GM19397 (cell line): ENCODE results near the gene PIGN.
"Not testable (repeated sequence)": the region's sequence is repeated elsewhere in the genome, so short reads cannot be mapped to it uniquely, and the experiment has no call there.

ENCODE experiments used
- ATAC-seq: cut with Tn5 transposase; IDR thresholded peaks from one replicate; pipeline ENCODE4 v1.9.1; 2021; ENCODE audit warnings: mild to moderate bottlenecking, moderate library complexity; ENCODE audit not compliant: unreplicated experiment

PIGN gene

GRCh38 chr18:62066102-62066818 is 120.6 kb downstream of the PIGN start:
- no peak for ATAC-seq

DNA sequence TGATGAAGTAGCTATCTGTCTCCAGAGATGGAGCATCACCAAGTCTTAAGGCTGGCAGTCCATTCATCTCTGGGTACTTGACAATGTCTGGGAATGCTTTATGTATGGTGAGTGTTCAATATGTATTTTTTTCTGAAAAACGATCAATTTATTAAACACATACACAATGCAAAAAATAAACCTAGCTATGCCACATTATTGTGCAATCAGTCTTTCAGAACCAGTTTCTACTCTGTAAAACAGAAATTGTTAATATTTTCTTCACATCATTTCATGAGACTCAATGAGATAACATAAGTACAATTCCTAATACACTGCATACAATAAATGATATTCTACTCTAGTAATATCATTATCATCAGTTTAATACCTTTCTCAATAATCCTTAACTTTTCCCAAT is 122.5 kb downstream of the PIGN start:
- ATAC-seq = no peak

- ATAC-seq = no peak
These were observed 124.9 kb downstream of the PIGN start for GRCh38 chr18:62061821-62062478.

GRCh38 chr18:62060820-62061219 is 126.0 kb downstream of the PIGN start:
- ATAC-seq = no peak

GRCh38 chr18:62054929-62055498 is 131.8 kb downstream of the PIGN start:
- ATAC-seq = no peak

GRCh38 chr18:62048279-62048678 is 138.6 kb downstream of the PIGN start:
- no peak for ATAC-seq

- ATAC-seq = no peak
These were observed 141.5 kb downstream of the PIGN start for GRCh38 chr18:62045316-62045715.

DNA sequence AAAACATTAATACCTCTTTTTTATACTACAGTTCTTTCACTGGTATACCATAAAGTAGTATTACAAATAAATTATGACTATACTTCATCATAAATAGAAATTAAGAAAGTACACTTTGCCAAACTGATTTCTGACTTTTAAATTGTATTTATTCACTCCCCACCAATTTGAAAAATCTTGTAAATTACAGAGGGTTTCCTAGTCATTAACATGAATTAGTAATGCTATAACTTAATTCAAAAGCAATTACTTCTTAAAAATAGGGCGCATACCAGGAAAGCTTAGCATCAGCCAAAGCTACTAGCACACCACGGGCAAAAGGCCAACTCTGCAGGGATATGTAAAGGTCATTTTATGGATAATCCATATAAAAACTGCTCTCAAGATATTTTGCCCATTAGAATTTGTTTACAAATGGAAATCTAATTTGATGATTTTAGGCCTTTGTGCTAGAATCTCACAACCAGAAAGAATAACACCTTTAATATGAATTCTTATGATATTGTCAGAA is 142.3 kb downstream of the PIGN start:
- ATAC-seq = no peak

GRCh38 chr18:62037989-62038778 is 148.7 kb downstream of the PIGN start:
- ATAC-seq = no peak

GRCh38 chr18:62037012-62037742 is 149.7 kb downstream of the PIGN start:
- no peak for ATAC-seq

- not testable (repeated sequence) for ATAC-seq
These were observed 152.6 kb downstream of the PIGN start for GRCh38 chr18:62034286-62034685.

DNA sequence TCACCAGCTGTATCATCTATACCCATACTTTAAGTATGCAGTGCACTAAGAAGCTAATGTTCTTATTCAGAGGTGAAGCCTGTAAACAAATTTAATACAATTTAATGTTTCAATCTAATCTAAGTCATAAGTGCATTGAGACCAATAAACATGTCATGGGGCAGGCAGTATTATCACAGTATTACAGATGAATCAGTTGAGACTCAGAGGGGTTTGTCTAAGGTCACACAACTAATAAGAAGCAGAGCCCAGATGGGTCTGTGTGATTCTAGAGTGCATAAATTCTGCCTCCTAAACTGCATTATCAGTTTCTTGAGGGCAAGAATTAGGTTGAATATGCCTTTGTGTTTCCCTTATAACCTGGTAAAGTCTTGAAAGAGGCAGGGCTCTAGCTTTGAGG is 153.1 kb downstream of the PIGN start:
- no peak for ATAC-seq

- ATAC-seq = no peak
These were observed 153.6 kb downstream of the PIGN start for GRCh38 chr18:62033207-62033606.

GRCh38 chr18:62030091-62030985 is 156.5 kb downstream of the PIGN start:
- ATAC-seq = no peak

DNA sequence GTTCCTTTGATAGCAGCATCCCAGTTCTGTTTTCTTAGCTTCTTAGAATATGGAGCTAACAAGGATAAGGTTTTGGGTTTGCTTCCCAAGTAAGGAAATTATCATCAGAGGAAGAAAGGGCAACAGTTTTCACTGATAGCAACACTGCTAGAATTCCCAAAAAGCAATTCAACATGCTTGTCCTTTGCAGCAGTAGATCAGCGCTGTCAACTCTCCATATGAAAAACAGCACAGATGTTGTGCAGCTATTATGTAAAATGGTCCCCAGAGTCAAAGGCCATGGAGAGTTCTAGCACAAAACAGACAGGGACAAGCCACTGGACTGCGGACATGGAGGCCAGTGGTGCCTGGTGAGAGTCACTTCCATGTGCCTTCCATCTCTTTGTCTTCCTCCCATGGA is 158.1 kb downstream of the PIGN start:
- no peak for ATAC-seq

DNA sequence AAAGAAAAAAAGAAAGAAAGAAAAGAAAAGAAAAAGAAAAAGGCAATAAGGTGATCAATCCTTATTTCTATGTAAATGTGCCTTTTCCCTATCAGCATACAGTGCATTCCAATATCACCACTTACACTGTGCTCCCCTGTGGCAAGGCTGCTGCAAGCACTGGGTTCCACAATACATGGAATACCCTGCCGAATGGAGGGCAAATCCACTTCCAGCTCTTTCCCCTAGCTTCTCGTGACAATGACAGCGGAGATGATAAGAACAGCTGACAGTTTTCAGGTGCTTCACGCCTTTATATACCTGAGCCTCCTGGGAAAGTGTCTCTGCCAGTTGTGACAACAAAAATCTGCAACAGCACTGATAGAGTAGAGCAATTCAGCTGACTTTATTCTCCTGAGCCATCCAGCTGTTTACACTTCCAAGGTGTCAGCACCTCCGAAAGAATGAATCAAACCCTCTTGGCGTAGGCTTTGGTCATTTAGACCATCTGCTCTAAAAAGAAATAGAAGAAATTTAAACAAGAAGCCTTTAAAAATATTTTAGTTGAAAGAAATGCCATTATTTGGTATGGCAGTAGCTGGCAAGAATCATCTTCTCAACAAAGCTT is 158.8 kb downstream of the PIGN start:
- ATAC-seq = no peak

GRCh38 chr18:62026586-62026985 is 160.3 kb downstream of the PIGN start:
- no peak for ATAC-seq

GRCh38 chr18:62024983-62025382 is 161.9 kb downstream of the PIGN start:
- no peak for ATAC-seq

DNA sequence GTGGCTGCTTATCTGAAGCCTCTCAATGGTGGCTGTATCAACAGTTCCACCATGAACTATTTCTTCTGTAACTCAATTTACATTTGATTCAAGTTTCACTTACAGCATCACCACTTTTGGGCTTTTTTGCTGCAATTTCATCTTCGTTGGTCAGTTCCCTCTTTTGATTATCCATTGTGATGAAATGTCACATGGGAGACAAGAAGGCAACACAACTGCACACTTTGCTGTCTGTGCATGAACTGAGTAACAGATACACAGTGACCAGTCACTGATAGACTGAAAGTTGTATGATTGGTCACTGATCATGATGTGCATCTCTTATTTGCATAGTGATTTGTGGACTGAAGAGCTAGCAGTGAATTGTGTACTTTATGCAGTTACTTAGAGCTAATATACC is 163.3 kb downstream of the PIGN start:
- no peak for ATAC-seq
